ENCODE data around the gene CGB2.
"Not testable (repeated sequence)": the region's sequence is repeated elsewhere in the genome, so short reads cannot be mapped to it uniquely, and the experiment has no call there.

The CGB2 gene

GRCh38 chr19:49031642-49032301 lies at the start of gene CGB2:
Gene CGB2, plus strand, starts transcription at chr19:49031890. Its CDS starts 206 bp downstream, at chr19:49032096.
- H3K4me3 ChIP-seq (ENCODE audit: low read length) = not testable (repeated sequence)

- H3K4me3 ChIP-seq (ENCODE audit: low read length) = no peak overlapping the region
- TF ChIP-seq ZNF274 (IDR thresholded peaks at IDR 0.05; ENCODE audit: low read depth, low read length) = no peak
These were observed 49.4 kb upstream of the CGB2 start for GRCh38 chr19:48982280-48982679.

- no peak for TF ChIP-seq ZNF274 (IDR thresholded peaks at IDR 0.05; ENCODE audit: low read depth, low read length)
- H3K4me3 ChIP-seq (ENCODE audit: low read length) = no peak overlapping the region
These were observed 46.0 kb upstream of the CGB2 start for GRCh38 chr19:48985711-48986110.

- no peak overlapping the region for H3K4me3 ChIP-seq (ENCODE audit: low read length)
- no peak for TF ChIP-seq ZNF274 (IDR thresholded peaks at IDR 0.05; ENCODE audit: low read depth, low read length)
These were observed 45.5 kb upstream of the CGB2 start for GRCh38 chr19:48986211-48986610.

GRCh38 chr19:48987323-48987722 lies 44.4 kb upstream of the CGB2 start:
- no peak overlapping the region for H3K4me3 ChIP-seq (ENCODE audit: low read length)
- no peak for TF ChIP-seq ZNF274 (IDR thresholded peaks at IDR 0.05; ENCODE audit: low read depth, low read length)

GRCh38 chr19:48988286-48988685 lies 43.4 kb upstream of the CGB2 start:
- TF ChIP-seq ZNF274 (IDR thresholded peaks at IDR 0.05; ENCODE audit: low read depth, low read length) = no peak
- H3K4me3 ChIP-seq (ENCODE audit: low read length) = no peak overlapping the region

- H3K4me3 ChIP-seq (ENCODE audit: low read length) = no peak overlapping the region
- no peak for TF ChIP-seq ZNF274 (IDR thresholded peaks at IDR 0.05; ENCODE audit: low read depth, low read length)
These were observed 42.8 kb upstream of the CGB2 start for GRCh38 chr19:48988860-48989259.

GRCh38 chr19:48989701-48990291 lies 41.9 kb upstream of the CGB2 start:
- TF ChIP-seq ZNF274 (IDR thresholded peaks at IDR 0.05; ENCODE audit: low read depth, low read length) = no peak
- H3K4me3 ChIP-seq (ENCODE audit: low read length) = no peak overlapping the region

- TF ChIP-seq ZNF274 (IDR thresholded peaks at IDR 0.05; ENCODE audit: low read depth, low read length) = no peak
- H3K4me3 ChIP-seq (ENCODE audit: low read length) = no peak overlapping the region
These were observed 41.3 kb upstream of the CGB2 start for GRCh38 chr19:48990400-48990799.

GRCh38 chr19:48991011-48991609 lies 40.6 kb upstream of the CGB2 start:
- H3K4me3 ChIP-seq (ENCODE audit: low read length) = no peak overlapping the region
- TF ChIP-seq ZNF274 (IDR thresholded peaks at IDR 0.05; ENCODE audit: low read depth, low read length) = no peak

GRCh38 chr19:48991873-48992580 lies 39.7 kb upstream of the CGB2 start:
- no peak for TF ChIP-seq ZNF274 (IDR thresholded peaks at IDR 0.05; ENCODE audit: low read depth, low read length)
- H3K4me3 ChIP-seq (ENCODE audit: low read length) = peak overlapping the region; percentile 85

GRCh38 chr19:48992581-48993174 lies 39.0 kb upstream of the CGB2 start:
- H3K4me3 ChIP-seq (ENCODE audit: low read length) = peak overlapping the region; percentile 85
- no peak for TF ChIP-seq ZNF274 (IDR thresholded peaks at IDR 0.05; ENCODE audit: low read depth, low read length)

GRCh38 chr19:48993175-48994034 lies 38.3 kb upstream of the CGB2 start, which contains the start of the genes GYS1 and RUVBL2:
Gene GYS1, minus strand, starts transcription at chr19:48993309. Its CDS starts 197 bp downstream, at chr19:48993112.
Gene RUVBL2, plus strand, starts transcription at chr19:48993887. Its CDS starts 25 bp downstream, at chr19:48993912.
- no peak for TF ChIP-seq ZNF274 (IDR thresholded peaks at IDR 0.05; ENCODE audit: low read depth, low read length)
- peak within 1 kb of the TSS; percentile 85 for H3K4me3 ChIP-seq (ENCODE audit: low read length)

Measured in GM08714 (cell line).